IMR-90 (cell line): ENCODE measurements around the gene SEMA3G. TPM values are rescaled to one million over a fixed set of nuclear protein-coding genes. Genes with fewer than 3 reads are reported as not detected.
A peak's percentile ranks its signal among the peaks of the same experiment; 100 is the strongest.

Experiments used
- ATAC-seq: fragments of 200-7000 bp; cut with Tn5 transposase; 2 replicates; pipeline ENCODE4 v1.9.1; 2020; ENCODE audit warnings: low read depth, mild to moderate bottlenecking, moderate library complexity
- BruUV-seq: library from RNA; stranded (reverse); fragments of 400-500 nt; replicated peaks from 2 replicates; lab custom pipeline; 2021; lab: Mats Ljungman, UMichigan
- CTCF ChIA-PET: fragments of 300-600 bp; formaldehyde crosslinking; extraction: SDS; loops from one replicate; lab custom pipeline; 2021; ENCODE audit warnings: antibody characterized with exemption; lab: Yijun Ruan, JAX
- POLR2A ChIA-PET: fragments of 300-600 bp; sonication (Branson Sonifier 250); formaldehyde crosslinking; loops from one replicate; lab custom pipeline; 2022; ENCODE audit warnings: antibody characterized with exemption; ENCODE audit not compliant: unreplicated experiment; lab: Charles Lee
- DNase-seq: peaks from one replicate; pipeline ENCODE4 v3.0.0; 2013
- H2AFZ ChIP-seq: replicated peaks from 2 replicates; pipeline ENCODE3; 2013; ENCODE audit warnings: low read length, mild to moderate bottlenecking; ENCODE audit not compliant: poor library complexity
- H2AK5ac ChIP-seq: 2 replicates; pipeline ENCODE4 v1.6.1; 2013; ENCODE audit warnings: low read depth, low read length, inconsistent platforms
- H2AK9ac ChIP-seq: replicated peaks from 2 replicates; pipeline ENCODE3; 2013; ENCODE audit warnings: mild to moderate bottlenecking, low read depth, low read length, moderate library complexity; ENCODE audit not compliant: poor library complexity
- H2BK120ac ChIP-seq: 2 replicates; pipeline ENCODE4 v1.6.1; 2013; ENCODE audit warnings: low read depth, low read length, inconsistent platforms
- H2BK15ac ChIP-seq: 3 replicates; pipeline ENCODE4 v1.6.1; 2013; ENCODE audit warnings: low read depth, low read length, inconsistent platforms
- H2BK20ac ChIP-seq: 2 replicates; pipeline ENCODE4 v1.6.1; 2013; ENCODE audit warnings: low read depth, mild to moderate bottlenecking, inconsistent platforms, low read length, moderate library complexity
- H2BK5ac ChIP-seq: 2 replicates; pipeline ENCODE4 v1.6.1; 2013; ENCODE audit warnings: mild to moderate bottlenecking, low read depth, low read length, inconsistent platforms; ENCODE audit not compliant: poor library complexity, severe bottlenecking
- H3K14ac ChIP-seq: replicated peaks from 2 replicates; pipeline ENCODE4 v1.6.1; 2013; ENCODE audit warnings: low read depth, low read length, inconsistent platforms
- H3K18ac ChIP-seq: 2 replicates; pipeline ENCODE4 v1.6.1; 2013; ENCODE audit warnings: low read depth, low read length, control low read depth
- H3K23ac ChIP-seq: 2 replicates; pipeline ENCODE4 v1.6.1; 2013; ENCODE audit warnings: low read depth, low read length, inconsistent platforms
- H3K27ac ChIP-seq: 2 replicates; pipeline ENCODE4 v1.5.1; 2013; ENCODE audit warnings: mild to moderate bottlenecking, control low read depth, low read length; ENCODE audit not compliant: insufficient read depth
- H3K27me3 ChIP-seq: 2 replicates; pipeline ENCODE4 v1.6.1; 2013; ENCODE audit warnings: low read length; ENCODE audit not compliant: control insufficient read depth, insufficient read depth
- H3K36me3 ChIP-seq: 2 replicates; pipeline ENCODE4 v1.6.1; 2013; ENCODE audit warnings: low read length, mixed read lengths; ENCODE audit not compliant: control insufficient read depth, insufficient read depth
- H3K4ac ChIP-seq: 2 replicates; pipeline ENCODE4 v1.6.1; 2013; ENCODE audit warnings: low read depth, low read length, inconsistent platforms
- H3K4me1 ChIP-seq: 2 replicates; pipeline ENCODE4 v1.6.1; 2013; ENCODE audit warnings: low read length, mixed read lengths; ENCODE audit not compliant: control insufficient read depth, insufficient read depth
- H3K4me2 ChIP-seq: 2 replicates; pipeline ENCODE4 v1.6.1; 2013; ENCODE audit warnings: low read depth, mild to moderate bottlenecking, control low read depth, low read length, moderate library complexity
- H3K4me3 ChIP-seq: 2 replicates; pipeline ENCODE4 v1.5.1; 2013; ENCODE audit warnings: low read depth, mild to moderate bottlenecking, control low read depth, low read length, moderate library complexity; ENCODE audit not compliant: insufficient read depth
- H3K56ac ChIP-seq: 2 replicates; pipeline ENCODE4 v1.6.1; 2013; ENCODE audit warnings: low read length, inconsistent platforms; ENCODE audit not compliant: insufficient read depth; ENCODE audit errors: extremely low read depth
- H3K79me1 ChIP-seq, 2 experiments: 2 replicates each; pipeline ENCODE4 v1.6.1; 2013; ENCODE audit warnings: low read length in 2 of 2, inconsistent platforms in 1 of 2, low read depth in 1 of 2
- H3K9ac ChIP-seq: 2 replicates; pipeline ENCODE4 v1.6.1; 2013; ENCODE audit warnings: low read depth, low read length, control low read depth
- H3K9me1 ChIP-seq: 2 replicates; pipeline ENCODE4 v1.6.1; 2013; ENCODE audit warnings: low read length, inconsistent platforms; ENCODE audit not compliant: insufficient read depth
- H3K9me3 ChIP-seq: 2 replicates; pipeline ENCODE4 v1.6.1; 2013; ENCODE audit warnings: low read length; ENCODE audit not compliant: control insufficient read depth, insufficient read depth
- H4K20me1 ChIP-seq: 2 replicates; pipeline ENCODE4 v1.6.1; 2013; ENCODE audit warnings: low read length, inconsistent platforms; ENCODE audit not compliant: insufficient read depth
- H4K5ac ChIP-seq: 2 replicates; pipeline ENCODE4 v1.6.1; 2013; ENCODE audit warnings: mild to moderate bottlenecking, low read depth, low read length, control low read depth
- H4K8ac ChIP-seq, 2 experiments: 2 replicates each; pipeline ENCODE4 v1.6.1; 2013; ENCODE audit warnings: low read depth in 2 of 2, low read length in 2 of 2, control low read depth in 1 of 2, inconsistent platforms in 1 of 2
- H4K91ac ChIP-seq: 2 replicates; pipeline ENCODE4 v1.6.1; 2013; ENCODE audit warnings: low read depth, low read length, inconsistent platforms; ENCODE audit not compliant: insufficient read depth
- BHLHE40 ChIP-seq: fragments of 150-350 bp; IDR thresholded peaks from 2 replicates; pipeline ENCODE4 v1.6.1; 2016; ENCODE audit warnings: mild to moderate bottlenecking, low read depth, low read length
- CEBPB ChIP-seq: IDR thresholded peaks from 2 replicates; pipeline ENCODE4 v1.6.1; 2012; ENCODE audit warnings: low read depth, low read length, improper control_type of control experiment
- CHD1 ChIP-seq: IDR thresholded peaks from 2 replicates; pipeline ENCODE4 v1.6.1; 2012; ENCODE audit warnings: low read depth, low read length, improper control_type of control experiment
- FOS ChIP-seq: fragments of 150-350 bp; IDR thresholded peaks from 2 replicates; pipeline ENCODE4 v1.6.1; 2016; ENCODE audit warnings: low read depth, low read length
- MAFK ChIP-seq: IDR thresholded peaks from 2 replicates; pipeline ENCODE4 v1.6.1; 2012; ENCODE audit warnings: low read depth, low read length, improper control_type of control experiment
- MXI1 ChIP-seq: IDR thresholded peaks from 2 replicates; pipeline ENCODE4 v1.6.1; 2012; ENCODE audit warnings: low read depth, mild to moderate bottlenecking, low read length, moderate library complexity, borderline replicate concordance
- NFE2L2 ChIP-seq: fragments of 150-350 bp; IDR thresholded peaks from 2 replicates; pipeline ENCODE4 v1.6.1; 2016; ENCODE audit warnings: low read depth, mild to moderate bottlenecking, low read length
- RAD21 ChIP-seq: IDR thresholded peaks from 2 replicates; pipeline ENCODE4 v1.6.1; 2012; ENCODE audit warnings: low read length, improper control_type of control experiment
- RCOR1 ChIP-seq: IDR thresholded peaks from 2 replicates; pipeline ENCODE4 v1.6.1; 2012; ENCODE audit warnings: mild to moderate bottlenecking, low read length, improper control_type of control experiment; ENCODE audit not compliant: insufficient replicate concordance
- WGBS, 2 experiments: methylation state at CpG; one replicate each; pipeline versions ENCODE4 v1.1.5 to v1.1.7; 2013; ENCODE audit warnings: missing lambda C conversion rate in 2 of 2; ENCODE audit not compliant: insufficient read length in 1 of 2; ENCODE audit errors: extremely low coverage in 2 of 2; 5-methylcytosine and 5-hydroxymethylcytosine counted together
- dilution Hi-C: fragments of 300-500 bp; cut with HindIII; formaldehyde crosslinking; loops from one replicate; pipeline ENCODE4 v1.14.3; 2018; ENCODE audit warnings: low sequenced_read_pairs; ENCODE audit not compliant: unreplicated experiment
- in situ Hi-C: fragments of 300-500 bp; cut with MboI; formaldehyde crosslinking; loops from 3 replicates; pipeline ENCODE4 v1.14.3; 2019; ENCODE audit warnings: low sequenced_read_pairs, inconsistent platforms, mixed read lengths
- intact Hi-C: fragments of 100-400 bp; cut with micrococcal nuclease; formaldehyde crosslinking; loops from 2 replicates; pipeline ENCODE4 v1.10.0; 2022
- polyA plus RNA-seq, 3 experiments: library from polyadenylated mRNA; depleted of rRNA; stranded (reverse); fragments of >200 nt; gene quantifications; 2 replicates each; pipeline ENCODE4 v1.2.3, GENCODE V29; 2012; ENCODE audit warnings: low replicate concordance in 1 of 3
- total RNA-seq: library from RNA; depleted of rRNA; stranded (reverse); fragments of >200 nt; gene quantifications from 2 replicates; pipeline ENCODE4 v1.2.3, GENCODE V29; 2012
- TF ChIP-seq, protein P1 (sequence below): conservative IDR thresholded peaks from 2 replicates; pipeline ENCODE4 v1.5.1; 2012; ENCODE audit warnings: mild to moderate bottlenecking, low read depth, low read length, improper control_type of control experiment
- TF ChIP-seq, protein P2 (sequence below): fragments of 150-350 bp; IDR thresholded peaks from 2 replicates; pipeline ENCODE4 v1.6.1; 2016; ENCODE audit warnings: low read depth, mild to moderate bottlenecking, low read length, moderate library complexity, borderline replicate concordance

Gene SEMA3G
- total and polyA plus RNA-seq, 2 of the 4 experiments (the other 2 are of a cell fraction) = 0.07 TPM; not detected in 1

DNA sequence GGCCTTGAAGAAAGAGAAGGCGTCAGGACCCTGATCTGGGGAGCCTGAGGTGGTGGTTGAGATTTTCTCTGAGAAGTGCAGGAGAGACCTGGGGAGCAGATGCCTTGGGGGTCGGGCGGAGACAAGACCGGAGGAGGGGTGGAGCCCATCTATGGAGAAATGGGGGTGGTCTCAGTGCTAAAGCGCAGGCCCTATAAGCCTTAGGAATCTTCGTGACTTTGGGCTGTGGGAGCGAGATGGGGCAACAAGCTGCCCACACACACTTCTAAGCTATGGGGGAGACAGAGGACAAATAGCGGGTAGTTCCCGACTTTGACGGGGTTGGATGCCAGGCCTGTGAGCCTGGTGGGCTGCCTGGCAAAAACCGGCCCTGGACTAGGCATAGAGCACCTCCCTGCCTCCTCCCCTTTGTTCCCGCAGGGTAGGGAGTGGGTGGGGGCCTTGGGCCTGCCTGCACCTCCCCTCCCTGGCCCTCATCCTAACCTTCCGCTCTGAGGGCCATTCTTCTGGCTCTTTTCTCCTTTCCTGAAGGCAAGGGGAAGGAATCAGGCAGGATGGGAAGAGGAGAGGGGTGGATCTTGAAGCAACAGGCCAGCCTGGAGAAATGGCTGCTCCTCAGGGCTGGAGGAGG lies 11.4 kb upstream of the SEMA3G start:
- H2BK15ac ChIP-seq = no peak overlapping the region
- peak; percentile 20 for DNase-seq
- H2BK20ac ChIP-seq = no peak overlapping the region; the same call in 1 of the 2 replicates
- peak overlapping the region; percentile 98 for H3K14ac ChIP-seq
- H2BK5ac ChIP-seq = peak overlapping the region; percentile 3
- H3K4ac ChIP-seq = peak overlapping the region; percentile 92
- H3K27ac ChIP-seq = peak overlapping the region; percentile 92
- H3K4me2 ChIP-seq = peak overlapping the region; percentile 93
- peaks cover 15% of the 10 kb centered on the region for H3K4me1 ChIP-seq
- H3K79me1 ChIP-seq = peaks cover 37 to 52% of the 10 kb centered on the region in 2 experiments
- ChIA-PET POLR2A (no interaction called here), CTCF (interaction anchor here (0.6 to 1.1 kb wide), 4 partner anchors 8 to 126 kb away, joined by 3 to 4 read pairs (median 3); no protein-coding TSS in a partner anchor)
- 0% methylated on average over 1 of the region's 13 CpGs; no CpG with 5 or more reads in 1 of the 2 experiments for WGBS, 2 experiments
- H4K5ac ChIP-seq = peak overlapping the region; percentile 22
- peak overlapping the region; percentile 60 for H3K9ac ChIP-seq
- H4K8ac ChIP-seq = peak overlapping the region; percentile 11 to 77; a peak in 3 of 4 replicates
- peak overlapping the region; percentile 99 for H3K4me3 ChIP-seq
- H3K18ac ChIP-seq = peak overlapping the region; percentile 0; the same call in 1 of the 2 replicates
- BruUV-seq = no TSS peak
- peak overlapping the region; percentile 92 for H2AK5ac ChIP-seq
- no peaks in the 10 kb centered on the region for H3K27me3 ChIP-seq
- peak; percentile 63 for ATAC-seq
- H3K56ac ChIP-seq = peak overlapping the region; percentile 82
- H3K23ac ChIP-seq = peak overlapping the region; percentile 96
- in situ Hi-C loops (no loop called here), intact Hi-C loops (no loop called here), dilution Hi-C loops (no loop called here)
- H3K36me3 ChIP-seq = peaks cover 29% of the 10 kb centered on the region
- H2AK9ac ChIP-seq = peak overlapping the region; percentile 84
- peak overlapping the region; percentile 89 for H4K91ac ChIP-seq
- no peaks in the 10 kb centered on the region for H3K9me3 ChIP-seq
- peaks cover 21% of the 10 kb centered on the region for H4K20me1 ChIP-seq
- TF ChIP-seq CEBPB = no peak
- TF ChIP-seq, protein P1, sequence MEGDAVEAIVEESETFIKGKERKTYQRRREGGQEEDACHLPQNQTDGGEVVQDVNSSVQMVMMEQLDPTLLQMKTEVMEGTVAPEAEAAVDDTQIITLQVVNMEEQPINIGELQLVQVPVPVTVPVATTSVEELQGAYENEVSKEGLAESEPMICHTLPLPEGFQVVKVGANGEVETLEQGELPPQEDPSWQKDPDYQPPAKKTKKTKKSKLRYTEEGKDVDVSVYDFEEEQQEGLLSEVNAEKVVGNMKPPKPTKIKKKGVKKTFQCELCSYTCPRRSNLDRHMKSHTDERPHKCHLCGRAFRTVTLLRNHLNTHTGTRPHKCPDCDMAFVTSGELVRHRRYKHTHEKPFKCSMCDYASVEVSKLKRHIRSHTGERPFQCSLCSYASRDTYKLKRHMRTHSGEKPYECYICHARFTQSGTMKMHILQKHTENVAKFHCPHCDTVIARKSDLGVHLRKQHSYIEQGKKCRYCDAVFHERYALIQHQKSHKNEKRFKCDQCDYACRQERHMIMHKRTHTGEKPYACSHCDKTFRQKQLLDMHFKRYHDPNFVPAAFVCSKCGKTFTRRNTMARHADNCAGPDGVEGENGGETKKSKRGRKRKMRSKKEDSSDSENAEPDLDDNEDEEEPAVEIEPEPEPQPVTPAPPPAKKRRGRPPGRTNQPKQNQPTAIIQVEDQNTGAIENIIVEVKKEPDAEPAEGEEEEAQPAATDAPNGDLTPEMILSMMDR = no peak
- no peak for TF ChIP-seq FOS
- TF ChIP-seq CHD1 = no peak
- no peak for TF ChIP-seq RAD21
- TF ChIP-seq NFE2L2 = no peak
- TF ChIP-seq, protein P2, sequence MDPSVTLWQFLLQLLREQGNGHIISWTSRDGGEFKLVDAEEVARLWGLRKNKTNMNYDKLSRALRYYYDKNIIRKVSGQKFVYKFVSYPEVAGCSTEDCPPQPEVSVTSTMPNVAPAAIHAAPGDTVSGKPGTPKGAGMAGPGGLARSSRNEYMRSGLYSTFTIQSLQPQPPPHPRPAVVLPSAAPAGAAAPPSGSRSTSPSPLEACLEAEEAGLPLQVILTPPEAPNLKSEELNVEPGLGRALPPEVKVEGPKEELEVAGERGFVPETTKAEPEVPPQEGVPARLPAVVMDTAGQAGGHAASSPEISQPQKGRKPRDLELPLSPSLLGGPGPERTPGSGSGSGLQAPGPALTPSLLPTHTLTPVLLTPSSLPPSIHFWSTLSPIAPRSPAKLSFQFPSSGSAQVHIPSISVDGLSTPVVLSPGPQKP = no peak
- no peak for TF ChIP-seq MAFK
- TF ChIP-seq MXI1 = no peak
- TF ChIP-seq RCOR1 = no peak
- no peak for TF ChIP-seq BHLHE40
- H2BK120ac ChIP-seq = peak overlapping the region; percentile 37; the same call in 1 of the 2 replicates
- peaks cover 20% of the 10 kb centered on the region for H3K9me1 ChIP-seq
- H2AFZ ChIP-seq = peak overlapping the region; percentile 93
